ENCODE data around the gene PCGF5. TPM values are rescaled to one million over a fixed set of nuclear protein-coding genes. Genes with fewer than 3 reads are reported as not detected.

PCGF5 gene
- total and polyA plus RNA-seq, 2 experiments from 2014 or later: 7.7 to 8.7 TPM

- no peak for TF ChIP-seq CTCF (conservative IDR thresholded peaks at IDR 0.05; ENCODE audit: low read depth in 2 of 2)
- TF ChIP-seq EZH2phosphoT487 (IDR thresholded peaks at IDR 0.05; ENCODE audit: unreplicated experiment): no peak
- no peak for TF ChIP-seq ZNF331 (CRISPR knock-in tag; IDR thresholded peaks at IDR 0.05; ENCODE audit: low read depth)
- TF ChIP-seq JUNB (IDR thresholded peaks at IDR 0.05; ENCODE audit: unreplicated experiment): no peak
- TF ChIP-seq EZH2 (IDR thresholded peaks at IDR 0.05; ENCODE audit: low read depth, unreplicated experiment): no peak
- no peak for TF ChIP-seq ZNF114 (CRISPR knock-in tag; IDR thresholded peaks at IDR 0.05)
- TF ChIP-seq NANOG (IDR thresholded peaks at IDR 0.05; ENCODE audit: borderline replicate concordance): no peak
- TF ChIP-seq STAT1 (IDR thresholded peaks at IDR 0.05; ENCODE audit: unreplicated experiment): no peak
- no peak for TF ChIP-seq CREB1 (CRISPR knock-in tag; IDR thresholded peaks at IDR 0.05; ENCODE audit: low read depth)
Observed at GRCh38 chr10:91313796-91314485, 93.5 kb downstream of the PCGF5 start (continued).

- no peak for ATAC-seq
- no peak for TF ChIP-seq CREB1 (CRISPR knock-in tag; IDR thresholded peaks at IDR 0.05; ENCODE audit: low read depth)
- no peak for TF ChIP-seq POLR2AphosphoS5 (IDR thresholded peaks at IDR 0.05; ENCODE audit: low read depth)
- TF ChIP-seq ZNF114 (CRISPR knock-in tag; IDR thresholded peaks at IDR 0.05): no peak
- TF ChIP-seq CTCF (conservative IDR thresholded peaks at IDR 0.05; ENCODE audit: low read depth in 2 of 2): no peak
- no peak for TF ChIP-seq STAT1 (IDR thresholded peaks at IDR 0.05; ENCODE audit: unreplicated experiment)
- no peak for TF ChIP-seq EZH2 (IDR thresholded peaks at IDR 0.05; ENCODE audit: low read depth, unreplicated experiment)
- no peak for TF ChIP-seq EZH2phosphoT487 (IDR thresholded peaks at IDR 0.05; ENCODE audit: unreplicated experiment)
- no peak for TF ChIP-seq JUNB (IDR thresholded peaks at IDR 0.05; ENCODE audit: unreplicated experiment)
- TF ChIP-seq, protein P1, sequence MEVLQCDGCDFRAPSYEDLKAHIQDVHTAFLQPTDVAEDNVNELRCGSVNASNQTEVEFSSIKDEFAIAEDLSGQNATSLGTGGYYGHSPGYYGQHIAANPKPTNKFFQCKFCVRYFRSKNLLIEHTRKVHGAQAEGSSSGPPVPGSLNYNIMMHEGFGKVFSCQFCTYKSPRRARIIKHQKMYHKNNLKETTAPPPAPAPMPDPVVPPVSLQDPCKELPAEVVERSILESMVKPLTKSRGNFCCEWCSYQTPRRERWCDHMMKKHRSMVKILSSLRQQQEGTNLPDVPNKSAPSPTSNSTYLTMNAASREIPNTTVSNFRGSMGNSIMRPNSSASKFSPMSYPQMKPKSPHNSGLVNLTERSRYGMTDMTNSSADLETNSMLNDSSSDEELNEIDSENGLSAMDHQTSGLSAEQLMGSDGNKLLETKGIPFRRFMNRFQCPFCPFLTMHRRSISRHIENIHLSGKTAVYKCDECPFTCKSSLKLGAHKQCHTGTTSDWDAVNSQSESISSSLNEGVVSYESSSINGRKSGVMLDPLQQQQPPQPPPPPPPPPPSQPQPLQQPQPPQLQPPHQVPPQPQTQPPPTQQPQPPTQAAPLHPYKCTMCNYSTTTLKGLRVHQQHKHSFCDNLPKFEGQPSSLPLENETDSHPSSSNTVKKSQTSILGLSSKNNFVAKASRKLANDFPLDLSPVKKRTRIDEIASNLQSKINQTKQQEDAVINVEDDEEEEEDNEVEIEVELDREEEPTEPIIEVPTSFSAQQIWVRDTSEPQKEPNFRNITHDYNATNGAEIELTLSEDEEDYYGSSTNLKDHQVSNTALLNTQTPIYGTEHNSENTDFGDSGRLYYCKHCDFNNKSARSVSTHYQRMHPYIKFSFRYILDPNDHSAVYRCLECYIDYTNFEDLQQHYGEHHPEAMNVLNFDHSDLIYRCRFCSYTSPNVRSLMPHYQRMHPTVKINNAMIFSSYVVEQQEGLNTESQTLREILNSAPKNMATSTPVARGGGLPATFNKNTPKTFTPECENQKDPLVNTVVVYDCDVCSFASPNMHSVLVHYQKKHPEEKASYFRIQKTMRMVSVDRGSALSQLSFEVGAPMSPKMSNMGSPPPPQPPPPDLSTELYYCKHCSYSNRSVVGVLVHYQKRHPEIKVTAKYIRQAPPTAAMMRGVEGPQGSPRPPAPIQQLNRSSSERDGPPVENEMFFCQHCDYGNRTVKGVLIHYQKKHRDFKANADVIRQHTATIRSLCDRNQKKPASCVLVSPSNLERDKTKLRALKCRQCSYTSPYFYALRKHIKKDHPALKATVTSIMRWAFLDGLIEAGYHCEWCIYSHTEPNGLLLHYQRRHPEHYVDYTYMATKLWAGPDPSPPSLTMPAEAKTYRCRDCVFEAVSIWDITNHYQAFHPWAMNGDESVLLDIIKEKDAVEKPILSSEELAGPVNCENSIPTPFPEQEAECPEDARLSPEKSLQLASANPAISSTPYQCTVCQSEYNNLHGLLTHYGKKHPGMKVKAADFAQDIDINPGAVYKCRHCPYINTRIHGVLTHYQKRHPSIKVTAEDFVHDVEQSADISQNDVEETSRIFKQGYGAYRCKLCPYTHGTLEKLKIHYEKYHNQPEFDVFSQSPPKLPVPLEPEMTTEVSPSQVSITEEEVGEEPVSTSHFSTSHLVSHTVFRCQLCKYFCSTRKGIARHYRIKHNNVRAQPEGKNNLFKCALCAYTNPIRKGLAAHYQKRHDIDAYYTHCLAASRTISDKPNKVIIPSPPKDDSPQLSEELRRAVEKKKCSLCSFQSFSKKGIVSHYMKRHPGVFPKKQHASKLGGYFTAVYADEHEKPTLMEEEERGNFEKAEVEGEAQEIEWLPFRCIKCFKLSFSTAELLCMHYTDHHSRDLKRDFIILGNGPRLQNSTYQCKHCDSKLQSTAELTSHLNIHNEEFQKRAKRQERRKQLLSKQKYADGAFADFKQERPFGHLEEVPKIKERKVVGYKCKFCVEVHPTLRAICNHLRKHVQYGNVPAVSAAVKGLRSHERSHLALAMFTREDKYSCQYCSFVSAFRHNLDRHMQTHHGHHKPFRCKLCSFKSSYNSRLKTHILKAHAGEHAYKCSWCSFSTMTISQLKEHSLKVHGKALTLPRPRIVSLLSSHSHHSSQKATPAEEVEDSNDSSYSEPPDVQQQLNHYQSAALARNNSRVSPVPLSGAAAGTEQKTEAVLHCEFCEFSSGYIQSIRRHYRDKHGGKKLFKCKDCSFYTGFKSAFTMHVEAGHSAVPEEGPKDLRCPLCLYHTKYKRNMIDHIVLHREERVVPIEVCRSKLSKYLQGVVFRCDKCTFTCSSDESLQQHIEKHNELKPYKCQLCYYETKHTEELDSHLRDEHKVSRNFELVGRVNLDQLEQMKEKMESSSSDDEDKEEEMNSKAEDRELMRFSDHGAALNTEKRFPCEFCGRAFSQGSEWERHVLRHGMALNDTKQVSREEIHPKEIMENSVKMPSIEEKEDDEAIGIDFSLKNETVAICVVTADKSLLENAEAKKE (CRISPR knock-in tag; IDR thresholded peaks at IDR 0.05): no peak
- no peak for TF ChIP-seq NANOG (IDR thresholded peaks at IDR 0.05; ENCODE audit: borderline replicate concordance)
- no peak for TF ChIP-seq ZNF331 (CRISPR knock-in tag; IDR thresholded peaks at IDR 0.05; ENCODE audit: low read depth)
- Histone ChIP-seq H3K9me2 (ENCODE audit: insufficient read depth) (no peaks in the 10 kb centered on the region), H3K4me1 (ENCODE audit: insufficient read depth) (no peaks in the 10 kb centered on the region), H3K79me2 (replicated peaks; ENCODE audit: insufficient read depth) (no peaks in the 10 kb centered on the region), H3K27me3 (ENCODE audit: insufficient read depth) (no peaks in the 10 kb centered on the region), H2AFZ (no peak overlapping the region), H3K4me2 (no peak overlapping the region), H4K20me1 (replicated peaks; ENCODE audit: insufficient read depth) (no peaks in the 10 kb centered on the region), H3K27ac (ENCODE audit: low read depth) (no peak overlapping the region), H3K36me3 (ENCODE audit: insufficient read depth) (no peaks in the 10 kb centered on the region), H3F3A (replicated peaks; ENCODE audit: low read depth) (no peaks in the 10 kb centered on the region), H3K4me3 (no peak overlapping the region)
- H3K4me3 Mint-ChIP-seq: no peak overlapping the region
- H3K27me3 Mint-ChIP-seq (ENCODE audit: insufficient read depth, low read depth, poor library complexity): peaks cover 1% of the 10 kb centered on the region
- no peaks in the 10 kb centered on the region for H3K36me3 Mint-ChIP-seq (ENCODE audit: low read depth)
- no peaks in the 10 kb centered on the region for H3K9me3 Mint-ChIP-seq
- DNase-seq (ENCODE audit: low spot score): no peak
- no peak overlapping the region for H3K27ac Mint-ChIP-seq
- H3K4me1 Mint-ChIP-seq: no peaks in the 10 kb centered on the region
Observed at GRCh38 chr10:91316486-91316885, 96.0 kb downstream of the PCGF5 start.

Data from GM23338 (cell line).